Body of pancreas (tissue), 4 donors: Measurements from ENCODE around the gene NUP42. TPM values are rescaled to one million over a fixed set of nuclear protein-coding genes. Genes with fewer than 3 reads are reported as not detected.

Source experiments
- ATAC-seq: fragments of 150-250 bp; one replicate; pipeline ENCODE4 v1.9.1; 2016
- DNase-seq, 4 donors: peaks; one replicate each; pipeline ENCODE4 v3.0.0-alpha.2; 2019
- H3K27ac ChIP-seq, 4 donors: fragments of 200-600 bp; sonication (generic); 1 replicate in 3 of 4; 2 replicates in 1 of 4; pipeline versions ENCODE4 v1.5.1 to v1.6.1; 2016 to 2019; ENCODE audit warnings: mild to moderate bottlenecking in 1 of 4, mixed read lengths in 1 of 4, moderate library complexity in 1 of 4
- H3K27me3 ChIP-seq, 2 donors: fragments of 200-600 bp; sonication (generic); one replicate each; pipeline ENCODE4 v1.6.0; 2016; ENCODE audit warnings: mild to moderate bottlenecking in 1 of 2
- H3K36me3 ChIP-seq, 2 donors: fragments of 200-600 bp; sonication (generic); replicated peaks in 1 of 2; 2 replicates each; pipeline ENCODE4 v1.5.1; 2016; ENCODE audit warnings: low read depth in 2 of 2; ENCODE audit not compliant: insufficient read depth in 1 of 2
- H3K4me1 ChIP-seq: fragments of 200-600 bp; sonication (generic); one replicate; pipeline ENCODE4 v1.6.0; 2016
- H3K4me3 ChIP-seq, 2 donors: fragments of 200-600 bp; sonication (generic); 1 replicate in 1 of 2; 2 replicates in 1 of 2; pipeline ENCODE4 v1.5.1; 2016 to 2019
- H3K9me3 ChIP-seq, 3 donors: fragments of 200-600 bp; sonication (generic); 1 replicate in 2 of 3; 2 replicates in 1 of 3; pipeline ENCODE4 v1.5.1; 2016
- POLR2A ChIP-seq, 3 donors: fragments of 450-650 bp; IDR thresholded peaks; one replicate each; pipeline ENCODE4 v1.6.1; 2016; ENCODE audit warnings: antibody characterized with exemption in 3 of 3, mild to moderate bottlenecking in 2 of 3
- WGBS, 2 donors: methylation state at CpG; one replicate each; pipeline ENCODE4 v1.1.5; 2017; 5-methylcytosine and 5-hydroxymethylcytosine counted together
- intact Hi-C: fragments of 100-400 bp; cut with DNase I; formaldehyde crosslinking; loops from one replicate; pipeline ENCODE4 v1.15.1; 2023
- total RNA-seq, 2 donors: library from RNA; depleted of rRNA; stranded (reverse); fragments of >200 nt; gene quantifications; one replicate each; pipeline ENCODE4 v1.1.0, GENCODE V29; 2016
- TF ChIP-seq, protein P1 (sequence below), 7 experiments: fragments of 450-650 bp in 4 of 7; fragments of 200-600 bp in 3 of 7; sonication (generic) in 3 of 7; IDR thresholded peaks; one replicate each; pipeline ENCODE4 v1.5.1; 2016 to 2019; ENCODE audit warnings: antibody characterized with exemption in 7 of 7

Gene NUP42
- total RNA-seq, 2 donors from 2014 or later = 9.6 to 31.9 TPM

- DNase-seq = no peak
Measured at GRCh38 chr7:23205909-23206767, 24.3 kb downstream of the NUP42 start.

DNA sequence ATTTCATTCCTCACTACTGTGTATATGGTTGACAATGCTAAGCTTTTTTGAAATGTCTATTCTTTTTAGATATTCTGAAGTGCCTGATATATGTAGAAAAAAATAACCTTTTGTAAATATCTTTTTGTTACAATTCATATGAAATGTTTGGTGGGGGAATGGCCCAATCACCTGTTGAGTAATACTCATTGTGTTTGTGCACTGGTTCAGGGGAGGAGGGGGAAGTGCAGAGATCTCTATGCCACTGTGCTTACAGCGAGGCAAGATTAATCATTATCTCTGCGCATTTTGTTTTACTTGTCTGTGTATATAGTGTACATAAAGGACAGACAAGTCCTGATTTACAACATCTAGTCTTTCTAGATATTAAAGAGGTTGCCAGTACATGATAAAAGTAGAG is 25.2 kb downstream of the NUP42 start:
- intact Hi-C loops = no loop called here
- ATAC-seq (no peak), DNase-seq (no peak)
- TF ChIP-seq, protein P1, sequence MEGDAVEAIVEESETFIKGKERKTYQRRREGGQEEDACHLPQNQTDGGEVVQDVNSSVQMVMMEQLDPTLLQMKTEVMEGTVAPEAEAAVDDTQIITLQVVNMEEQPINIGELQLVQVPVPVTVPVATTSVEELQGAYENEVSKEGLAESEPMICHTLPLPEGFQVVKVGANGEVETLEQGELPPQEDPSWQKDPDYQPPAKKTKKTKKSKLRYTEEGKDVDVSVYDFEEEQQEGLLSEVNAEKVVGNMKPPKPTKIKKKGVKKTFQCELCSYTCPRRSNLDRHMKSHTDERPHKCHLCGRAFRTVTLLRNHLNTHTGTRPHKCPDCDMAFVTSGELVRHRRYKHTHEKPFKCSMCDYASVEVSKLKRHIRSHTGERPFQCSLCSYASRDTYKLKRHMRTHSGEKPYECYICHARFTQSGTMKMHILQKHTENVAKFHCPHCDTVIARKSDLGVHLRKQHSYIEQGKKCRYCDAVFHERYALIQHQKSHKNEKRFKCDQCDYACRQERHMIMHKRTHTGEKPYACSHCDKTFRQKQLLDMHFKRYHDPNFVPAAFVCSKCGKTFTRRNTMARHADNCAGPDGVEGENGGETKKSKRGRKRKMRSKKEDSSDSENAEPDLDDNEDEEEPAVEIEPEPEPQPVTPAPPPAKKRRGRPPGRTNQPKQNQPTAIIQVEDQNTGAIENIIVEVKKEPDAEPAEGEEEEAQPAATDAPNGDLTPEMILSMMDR (IDR thresholded peaks at IDR 0.05) = no peak
- TF ChIP-seq POLR2A (IDR thresholded peaks at IDR 0.05) = no peak
- no peaks in the 10 kb centered on the region for H3K9me3 ChIP-seq
- 63 to 68% methylated on average over 2 of the region's 2 CpGs for WGBS, 2 donors
- peaks cover 5% of the 10 kb centered on the region for H3K4me1 ChIP-seq
- H3K27me3 ChIP-seq = no peaks in the 10 kb centered on the region
- H3K27ac ChIP-seq = no peak overlapping the region
- H3K4me3 ChIP-seq = no peak overlapping the region
- no peaks in the 10 kb centered on the region for H3K36me3 ChIP-seq

More at GRCh38 chr7:23205909-23206767, 24.3 kb downstream of the NUP42 start:
- Histone ChIP-seq H3K27me3 (no peaks in the 10 kb centered on the region), H3K36me3 (no peaks in the 10 kb centered on the region), H3K9me3 (no peaks in the 10 kb centered on the region), H3K4me3 (no peak overlapping the region), H3K27ac (no peak overlapping the region), H3K4me1 (no peaks in the 10 kb centered on the region)
- intact Hi-C loops = no loop called here
- peak; percentile 6 for ATAC-seq
- TF ChIP-seq, protein P1 (IDR thresholded peaks at IDR 0.05) = no peak
- no peak for TF ChIP-seq POLR2A (IDR thresholded peaks at IDR 0.05)
- WGBS, 2 donors = 30 to 62% methylated on average over 27 to 72 of the region's 76 CpGs

DNA sequence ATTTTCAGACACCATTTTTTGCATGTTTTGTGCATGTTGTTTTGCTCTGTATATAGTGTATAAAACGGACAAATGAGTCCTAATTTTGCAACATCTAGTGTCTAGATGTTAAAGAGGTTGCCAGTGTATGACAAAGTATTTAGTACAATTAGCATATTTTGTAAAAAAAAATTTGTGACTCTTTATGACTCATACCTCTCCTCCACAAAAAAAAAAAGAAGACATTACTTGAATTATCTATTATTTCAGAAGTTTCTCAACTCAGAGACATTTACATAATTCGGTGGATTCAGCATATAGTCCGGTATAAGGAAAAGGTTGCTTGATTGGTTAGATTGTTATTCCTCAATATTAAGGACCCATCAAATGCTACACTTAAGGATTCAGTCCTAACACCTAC is 26.0 kb downstream of the NUP42 start:
- Histone ChIP-seq H3K9me3 (no peaks in the 10 kb centered on the region), H3K27me3 (no peaks in the 10 kb centered on the region), H3K27ac (no peak overlapping the region), H3K4me1 (peaks cover 5% of the 10 kb centered on the region), H3K36me3 (no peaks in the 10 kb centered on the region), H3K4me3 (no peak overlapping the region)
- 69 to 74% methylated on average over 3 of the region's 3 CpGs for WGBS, 2 donors
- DNase-seq (no peak), ATAC-seq (no peak)
- TF ChIP-seq, protein P1 (IDR thresholded peaks at IDR 0.05) = no peak
- no peak for TF ChIP-seq POLR2A (IDR thresholded peaks at IDR 0.05)
- intact Hi-C loops = no loop called here

GRCh38 chr7:23208316-23208715 is 26.5 kb downstream of the NUP42 start:
- no peak for DNase-seq
- peaks cover 5% of the 10 kb centered on the region for H3K4me1 ChIP-seq
- no peak overlapping the region for H3K27ac ChIP-seq
- ATAC-seq = no peak
- WGBS, 2 donors = 72 to 74% methylated on average over 4 of the region's 4 CpGs
- no peak overlapping the region for H3K4me3 ChIP-seq
- H3K9me3 ChIP-seq = no peaks in the 10 kb centered on the region
- no peaks in the 10 kb centered on the region for H3K36me3 ChIP-seq
- intact Hi-C loops = no loop called here
- no peak for TF ChIP-seq POLR2A (IDR thresholded peaks at IDR 0.05)
- TF ChIP-seq, protein P1 (IDR thresholded peaks at IDR 0.05) = no peak
- no peaks in the 10 kb centered on the region for H3K27me3 ChIP-seq

- no peaks in the 10 kb centered on the region for H3K9me3 ChIP-seq
- H3K4me3 ChIP-seq = no peak overlapping the region
- intact Hi-C loops = no loop called here
- H3K27me3 ChIP-seq = no peaks in the 10 kb centered on the region
- ATAC-seq = no peak
- H3K4me1 ChIP-seq = peaks cover 5% of the 10 kb centered on the region
- WGBS, 2 donors = 67 to 83% methylated on average over 2 of the region's 2 CpGs
- TF ChIP-seq, protein P1 (IDR thresholded peaks at IDR 0.05) = no peak
- no peak for TF ChIP-seq POLR2A (IDR thresholded peaks at IDR 0.05)
- H3K27ac ChIP-seq = no peak overlapping the region
- peak in 1 of 4 donors; percentile 9 for DNase-seq
- H3K36me3 ChIP-seq = no peaks in the 10 kb centered on the region
Measured at GRCh38 chr7:23210506-23210905, 28.7 kb downstream of the NUP42 start.
